Activated CD8-positive, alpha-beta T cell treated with anti-CD3 and anti-CD28 coated beads for 36 hours (primary cell): ENCODE measurements around the gene TRABD2A. TPM values are rescaled to one million over a fixed set of nuclear protein-coding genes. Genes with fewer than 3 reads are reported as not detected.

Experiments
- ATAC-seq: fragments of 200-7000 bp; cut with Tn5 transposase; one replicate; pipeline ENCODE4 v1.10.0; 2021; ENCODE audit warnings: mild to moderate bottlenecking, moderate library complexity
- CTCF ChIA-PET: fragments of 350-600 bp; sonication (Branson Sonifier 250); formaldehyde crosslinking; loops from one replicate; lab custom pipeline; 2021; ENCODE audit warnings: antibody characterized with exemption; lab: Charles Lee
- POLR2A ChIA-PET: fragments of 350-600 bp; sonication (Branson Sonifier 250); formaldehyde crosslinking; loops from one replicate; lab custom pipeline; 2021; ENCODE audit warnings: antibody characterized with exemption; lab: Charles Lee
- DNase-seq: peaks from one replicate; pipeline ENCODE4 v3.0.0-alpha.2; 2020
- H3K27ac Mint-ChIP-seq: one replicate; pipeline ENCODE4 v1.8.0; 2021; ENCODE audit warnings: mild to moderate bottlenecking, mixed read lengths
- H3K27me3 Mint-ChIP-seq: one replicate; pipeline ENCODE4 v1.8.0; 2021; ENCODE audit warnings: mixed read lengths
- H3K36me3 Mint-ChIP-seq: one replicate; pipeline ENCODE4 v1.8.0; 2021; ENCODE audit warnings: low read depth, mixed read lengths
- H3K4me1 Mint-ChIP-seq: one replicate; pipeline ENCODE4 v1.8.0; 2021; ENCODE audit warnings: low read depth, mixed read lengths
- H3K4me3 Mint-ChIP-seq: one replicate; pipeline ENCODE4 v1.8.0; 2021; ENCODE audit warnings: mild to moderate bottlenecking, moderate library complexity, mixed read lengths
- H3K9me3 Mint-ChIP-seq: one replicate; pipeline ENCODE4 v1.8.0; 2021; ENCODE audit warnings: mixed read lengths
- CTCF ChIP-seq: fragments of 200-600 bp; IDR thresholded peaks from one replicate; pipeline ENCODE4 v1.8.0; 2022; ENCODE audit warnings: antibody characterized with exemption, mild to moderate bottlenecking
- intact Hi-C: fragments of 100-400 bp; cut with micrococcal nuclease; formaldehyde crosslinking; loops from one replicate; pipeline ENCODE4 v1.10.0; 2022
- total RNA-seq, 2 experiments: library from RNA; stranded (reverse); gene quantifications; one replicate each; pipeline ENCODE4 v1.2.3, GENCODE V29; 2021

Gene TRABD2A
- total RNA-seq, 2 experiments from 2014 or later = 56.3 to 56.4 TPM

- Mint-ChIP-seq H3K27me3 (no peaks in the 10 kb centered on the region), H3K4me1 (peaks cover 68% of the 10 kb centered on the region), H3K27ac (peak overlapping the region; percentile 51), H3K36me3 (peaks cover 57% of the 10 kb centered on the region), H3K4me3 (no peak overlapping the region), H3K9me3 (peaks cover 16% of the 10 kb centered on the region)
- intact Hi-C loops = loop anchor here (1.0 kb wide), 1 partner anchor 11 kb away; no protein-coding TSS in a partner anchor
- no peak for TF ChIP-seq CTCF
- ChIA-PET CTCF (interaction anchor here (0.9 to 1.3 kb wide), 3 partner anchors 9 to 10 kb away, joined by 3 read pairs; no protein-coding TSS in a partner anchor), POLR2A (interaction anchor here (1.0 to 1.1 kb wide), 2 partner anchors 13 to 34 kb away, joined by 3 to 4 read pairs; no protein-coding TSS in a partner anchor)
- no peak for DNase-seq
- ATAC-seq = no peak
Observed at GRCh38 chr2:84836215-84836614, 44.7 kb downstream of the TRABD2A start.

DNA sequence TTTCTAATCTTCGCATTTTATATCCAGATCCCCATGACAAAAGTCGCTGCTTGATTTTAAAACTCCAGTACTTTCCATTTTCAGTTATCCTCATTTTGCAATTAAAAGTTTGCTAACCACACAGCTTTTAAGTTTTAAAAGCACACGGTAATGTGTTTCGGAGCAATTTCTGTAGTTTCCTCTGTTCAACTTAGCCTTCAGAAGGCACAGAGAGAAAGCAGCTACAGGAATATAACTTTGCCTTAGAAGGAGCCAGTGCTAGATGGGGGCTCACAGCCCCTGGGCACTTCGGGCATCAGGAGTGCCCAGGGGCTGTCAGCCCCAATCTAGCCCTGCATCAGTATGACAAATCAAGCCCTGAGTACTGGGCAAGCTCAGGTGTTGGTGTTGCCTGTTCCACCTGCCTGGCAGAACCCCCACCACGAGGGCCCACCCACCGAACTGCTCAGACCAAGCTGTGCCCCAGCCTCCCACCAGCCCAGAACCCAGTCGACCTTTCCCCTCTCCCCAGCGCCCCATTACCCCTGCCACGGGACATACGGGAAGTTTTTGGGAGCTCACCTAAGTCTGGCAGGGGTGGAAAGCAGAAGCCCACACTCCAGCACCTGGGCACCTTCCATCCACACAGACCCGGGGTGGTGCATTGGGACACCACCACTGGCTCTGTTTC lies 47.3 kb downstream of the TRABD2A start:
- intact Hi-C loops = no loop called here
- peaks cover 44% of the 10 kb centered on the region for H3K4me1 Mint-ChIP-seq
- peak overlapping the region; percentile 54 for H3K4me3 Mint-ChIP-seq
- H3K9me3 Mint-ChIP-seq = peaks cover 16% of the 10 kb centered on the region
- H3K27me3 Mint-ChIP-seq = no peaks in the 10 kb centered on the region
- ChIA-PET POLR2A (interaction anchor here (1.1 to 1.8 kb wide), 4 partner anchors 8 to 14 kb away, joined by 3 to 10 read pairs (median 4); no protein-coding TSS in a partner anchor), CTCF (interaction anchor here (0.8 to 2.2 kb wide), 6 partner anchors 9 to 92 kb away, joined by 3 to 10 read pairs (median 4); no protein-coding TSS in a partner anchor)
- no peak for TF ChIP-seq CTCF
- H3K27ac Mint-ChIP-seq = peak overlapping the region; percentile 87
- ATAC-seq = peak; percentile 40
- no peak for DNase-seq
- H3K36me3 Mint-ChIP-seq = peaks cover 42% of the 10 kb centered on the region

GRCh38 chr2:84832772-84833461 lies 48.0 kb downstream of the TRABD2A start:
- Mint-ChIP-seq H3K4me3 (peak overlapping the region; percentile 54), H3K9me3 (peaks cover 16% of the 10 kb centered on the region), H3K4me1 (peaks cover 39% of the 10 kb centered on the region), H3K27ac (peak overlapping the region; percentile 87), H3K36me3 (peaks cover 39% of the 10 kb centered on the region), H3K27me3 (no peaks in the 10 kb centered on the region)
- DNase-seq = peak; percentile 44
- intact Hi-C loops = no loop called here
- CTCF ChIA-PET = interaction anchor here (0.9 to 2.2 kb wide), 7 partner anchors 8 to 93 kb away, joined by 3 to 10 read pairs (median 4); no protein-coding TSS in a partner anchor
- POLR2A ChIA-PET = interaction anchor here (1.1 to 1.8 kb wide), 4 partner anchors 8 to 14 kb away, joined by 3 to 10 read pairs (median 4); no protein-coding TSS in a partner anchor
- TF ChIP-seq CTCF = no peak
- peak; percentile 60 for ATAC-seq

- ATAC-seq (no peak), DNase-seq (no peak)
- H3K27ac Mint-ChIP-seq = peak overlapping the region; percentile 87
- no peak for TF ChIP-seq CTCF
- H3K4me3 Mint-ChIP-seq = no peak overlapping the region
- H3K4me1 Mint-ChIP-seq = peaks cover 26% of the 10 kb centered on the region
- H3K36me3 Mint-ChIP-seq = peaks cover 32% of the 10 kb centered on the region
- peaks cover 6% of the 10 kb centered on the region for H3K9me3 Mint-ChIP-seq
- H3K27me3 Mint-ChIP-seq = no peaks in the 10 kb centered on the region
- CTCF ChIA-PET = interaction anchor here (1.3 kb wide), 1 partner anchor 10 kb away, joined by 4 read pairs; no protein-coding TSS in a partner anchor
- intact Hi-C loops = no loop called here
- POLR2A ChIA-PET = interaction anchor here (0.6 kb wide), 2 partner anchors 129 to 344 kb away, joined by 3 read pairs; no protein-coding TSS in a partner anchor
Observed at GRCh38 chr2:84830758-84831500, 50.0 kb downstream of the TRABD2A start.
